OCI-LY1 (cell line): ENCODE data around the gene PCSK6.

Experiments
- H2AFZ ChIP-seq: fragments of 200-600 bp; sonication (generic), shearing (Covaris generic); 2 replicates; pipeline ENCODE4 v1.6.0; 2014; ENCODE audit warnings: antibody characterized with exemption, mild to moderate bottlenecking, low read length
- H3F3A ChIP-seq: fragments of 200-600 bp; sonication (generic), shearing (Covaris generic); 2 replicates; pipeline ENCODE4 v1.6.0; 2014; ENCODE audit warnings: mild to moderate bottlenecking, antibody characterized with exemption, low read length, moderate library complexity; ENCODE audit not compliant: insufficient read depth
- H3K27ac ChIP-seq: fragments of 200-600 bp; sonication (generic); 2 replicates; pipeline ENCODE4 v1.5.1; 2014; ENCODE audit warnings: low read length, mixed run types, mild to moderate bottlenecking, low read depth; ENCODE audit not compliant: poor library complexity, severe bottlenecking
- H3K27me3 ChIP-seq: fragments of 200-600 bp; sonication (generic); 2 replicates; pipeline ENCODE4 v1.6.0; 2014; ENCODE audit warnings: antibody characterized with exemption, mild to moderate bottlenecking, low read length, moderate library complexity; ENCODE audit not compliant: insufficient read depth
- H3K36me3 ChIP-seq: fragments of 200-600 bp; sonication (generic); 2 replicates; pipeline ENCODE4 v1.6.1; 2014; ENCODE audit warnings: mild to moderate bottlenecking, antibody characterized with exemption, low read length, moderate library complexity, mixed read lengths; ENCODE audit not compliant: insufficient read depth
- H3K4me1 ChIP-seq: fragments of 200-600 bp; sonication (generic); 2 replicates; pipeline ENCODE4 v1.5.1; 2014; ENCODE audit warnings: mild to moderate bottlenecking, low read length, moderate library complexity; ENCODE audit not compliant: insufficient read depth, severe bottlenecking
- H3K4me2 ChIP-seq: fragments of 200-600 bp; sonication (generic), shearing (Covaris generic); 2 replicates; pipeline ENCODE4 v1.6.1; 2014; ENCODE audit warnings: low read length
- H3K4me3 ChIP-seq: fragments of 200-600 bp; sonication (generic); 2 replicates; pipeline ENCODE4 v1.5.1; 2014; ENCODE audit warnings: low read length, low read depth, mild to moderate bottlenecking, mixed read lengths; ENCODE audit not compliant: poor library complexity, severe bottlenecking
- H3K79me2 ChIP-seq: fragments of 200-600 bp; shearing (Covaris generic); 2 replicates; pipeline ENCODE4 v1.6.1; 2016; ENCODE audit warnings: mixed run types, low read length, mixed read lengths; ENCODE audit not compliant: insufficient read depth
- H3K9ac ChIP-seq: fragments of 200-600 bp; sonication (generic), shearing (Covaris generic); 2 replicates; pipeline ENCODE4 v1.6.1; 2014; ENCODE audit warnings: mild to moderate bottlenecking, low read length, mixed read lengths
- H3K9me2 ChIP-seq: fragments of 200-600 bp; sonication (generic), shearing (Covaris generic); 2 replicates; pipeline ENCODE4 v1.6.1; 2014; ENCODE audit warnings: low read depth, mild to moderate bottlenecking, low read length, mixed read lengths
- H3K9me3 ChIP-seq: fragments of 200-600 bp; shearing (Covaris generic); 2 replicates; pipeline ENCODE4 v1.6.1; 2014; ENCODE audit warnings: low read length, mixed read lengths
- H4K20me1 ChIP-seq: fragments of 200-600 bp; sonication (generic), shearing (Covaris generic); 2 replicates; pipeline ENCODE4 v1.6.0; 2016; ENCODE audit warnings: mild to moderate bottlenecking, low read length; ENCODE audit not compliant: insufficient read depth
- EZH2 ChIP-seq: fragments of 200-600 bp; sonication (generic), shearing (Covaris generic); IDR thresholded peaks from 2 replicates; pipeline ENCODE4 v1.8.0; 2017; ENCODE audit warnings: borderline replicate concordance, mixed run types, mild to moderate bottlenecking, antibody characterized with exemption, low read length, moderate library complexity, mixed read lengths
- TF ChIP-seq, protein P1 (sequence below): fragments of 200-600 bp; sonication (generic), shearing (Covaris generic); IDR thresholded peaks from 2 replicates; pipeline ENCODE4 v1.5.1; 2017; ENCODE audit warnings: mild to moderate bottlenecking, antibody characterized with exemption, low read length, moderate library complexity, mixed read lengths

The PCSK6 gene

DNA sequence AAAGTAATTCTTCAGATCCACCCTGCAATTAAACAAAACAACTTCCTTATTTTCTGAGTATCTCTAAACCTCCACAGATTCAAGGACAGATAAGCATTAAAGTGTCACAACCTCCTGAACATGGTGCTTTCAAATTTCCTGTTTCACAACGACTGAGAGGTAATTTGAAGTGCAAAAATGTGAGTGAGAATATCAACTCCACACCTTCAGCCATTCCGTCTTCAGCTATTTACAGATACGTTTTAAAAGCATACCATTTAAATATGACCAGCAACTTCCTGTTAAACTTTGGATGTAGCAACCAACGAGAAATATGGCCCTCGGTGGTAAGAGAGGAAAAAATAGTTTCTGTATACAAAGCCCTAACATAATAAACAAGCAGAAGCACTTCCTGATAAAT, 32.1 kb upstream of the PCSK6 start:
- H3K9me2 ChIP-seq, result no peaks in the 10 kb centered on the region
- H3K4me2 ChIP-seq, result no peak overlapping the region
- peaks cover 5% of the 10 kb centered on the region for H3K9me3 ChIP-seq
- TF ChIP-seq EZH2, result no peak
- TF ChIP-seq, protein P1, sequence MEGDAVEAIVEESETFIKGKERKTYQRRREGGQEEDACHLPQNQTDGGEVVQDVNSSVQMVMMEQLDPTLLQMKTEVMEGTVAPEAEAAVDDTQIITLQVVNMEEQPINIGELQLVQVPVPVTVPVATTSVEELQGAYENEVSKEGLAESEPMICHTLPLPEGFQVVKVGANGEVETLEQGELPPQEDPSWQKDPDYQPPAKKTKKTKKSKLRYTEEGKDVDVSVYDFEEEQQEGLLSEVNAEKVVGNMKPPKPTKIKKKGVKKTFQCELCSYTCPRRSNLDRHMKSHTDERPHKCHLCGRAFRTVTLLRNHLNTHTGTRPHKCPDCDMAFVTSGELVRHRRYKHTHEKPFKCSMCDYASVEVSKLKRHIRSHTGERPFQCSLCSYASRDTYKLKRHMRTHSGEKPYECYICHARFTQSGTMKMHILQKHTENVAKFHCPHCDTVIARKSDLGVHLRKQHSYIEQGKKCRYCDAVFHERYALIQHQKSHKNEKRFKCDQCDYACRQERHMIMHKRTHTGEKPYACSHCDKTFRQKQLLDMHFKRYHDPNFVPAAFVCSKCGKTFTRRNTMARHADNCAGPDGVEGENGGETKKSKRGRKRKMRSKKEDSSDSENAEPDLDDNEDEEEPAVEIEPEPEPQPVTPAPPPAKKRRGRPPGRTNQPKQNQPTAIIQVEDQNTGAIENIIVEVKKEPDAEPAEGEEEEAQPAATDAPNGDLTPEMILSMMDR, result no peak
- H3K79me2 ChIP-seq, result no peaks in the 10 kb centered on the region
- H2AFZ ChIP-seq, result no peak overlapping the region
- no peaks in the 10 kb centered on the region for H3K36me3 ChIP-seq
- H4K20me1 ChIP-seq, result no peaks in the 10 kb centered on the region
- H3K9ac ChIP-seq, result no peak overlapping the region
- no peak overlapping the region for H3K27ac ChIP-seq
- no peaks in the 10 kb centered on the region for H3K27me3 ChIP-seq
- H3K4me1 ChIP-seq, result no peaks in the 10 kb centered on the region
- no peak overlapping the region for H3K4me3 ChIP-seq
- H3F3A ChIP-seq, result no peaks in the 10 kb centered on the region

DNA sequence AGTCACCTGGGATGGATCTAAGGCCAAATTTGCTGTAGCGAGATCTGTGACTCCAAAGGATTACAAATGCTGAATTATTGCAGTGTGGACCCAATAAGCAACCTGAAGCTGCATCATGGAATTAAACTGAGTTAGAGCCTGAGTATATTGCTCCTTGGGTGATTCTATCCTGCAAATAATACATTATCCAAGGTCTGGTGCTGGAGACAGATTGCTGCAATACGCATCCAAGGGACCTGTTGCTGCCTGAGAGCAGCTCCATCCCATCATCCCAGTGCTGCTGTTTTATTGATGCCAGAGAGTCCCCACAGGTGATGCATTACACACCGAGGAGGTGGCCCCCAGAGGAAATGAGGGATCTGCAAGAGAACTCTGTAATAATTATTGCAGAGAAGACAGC, 31.6 kb upstream of the PCSK6 start:
- H3K4me1 ChIP-seq, result no peaks in the 10 kb centered on the region
- no peak overlapping the region for H2AFZ ChIP-seq

DNA sequence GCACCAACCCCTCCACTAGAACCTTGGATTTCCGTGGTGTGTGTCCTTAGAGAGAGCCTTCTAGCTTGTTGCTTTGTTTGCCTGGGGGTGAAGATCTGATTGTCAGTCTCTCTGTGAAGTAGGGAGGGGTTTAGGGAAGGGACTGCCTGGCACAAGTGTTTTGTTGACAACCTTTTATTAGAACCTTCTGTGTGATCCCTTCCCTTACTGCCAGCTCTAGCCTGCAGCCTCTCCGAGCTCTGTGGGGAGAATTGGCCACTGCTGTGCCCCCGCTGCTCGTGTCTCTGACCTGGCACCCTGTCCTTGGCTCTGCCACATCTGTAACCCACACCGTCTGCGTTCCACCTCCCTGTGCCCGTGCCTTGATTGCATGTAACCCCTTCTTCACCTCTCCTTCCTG, 30.9 kb upstream of the PCSK6 start:
- H3K4me2 ChIP-seq, result no peak overlapping the region
- no peak overlapping the region for H3K4me3 ChIP-seq
- H3K4me1 ChIP-seq, result no peaks in the 10 kb centered on the region
- H3F3A ChIP-seq, result no peaks in the 10 kb centered on the region
- H3K27me3 ChIP-seq, result no peaks in the 10 kb centered on the region
- no peaks in the 10 kb centered on the region for H3K9me2 ChIP-seq
- H3K27ac ChIP-seq, result no peak overlapping the region
- no peak overlapping the region for H2AFZ ChIP-seq
- TF ChIP-seq, protein P1, result no peak
- no peak for TF ChIP-seq EZH2
- no peak overlapping the region for H3K9ac ChIP-seq
- H3K36me3 ChIP-seq, result no peaks in the 10 kb centered on the region
- peaks cover 5% of the 10 kb centered on the region for H3K9me3 ChIP-seq
- H3K79me2 ChIP-seq, result no peaks in the 10 kb centered on the region
- no peaks in the 10 kb centered on the region for H4K20me1 ChIP-seq

More for the DNA sequence above, 31.6 kb upstream of the PCSK6 start:
- Histone ChIP-seq H3K27ac (no peak overlapping the region), H3F3A (no peaks in the 10 kb centered on the region), H3K27me3 (no peaks in the 10 kb centered on the region), H3K9me3 (peaks cover 5% of the 10 kb centered on the region), H3K4me3 (no peak overlapping the region), H3K36me3 (no peaks in the 10 kb centered on the region), H3K9ac (no peak overlapping the region), H4K20me1 (no peaks in the 10 kb centered on the region), H3K9me2 (no peaks in the 10 kb centered on the region), H3K79me2 (no peaks in the 10 kb centered on the region), H3K4me2 (no peak overlapping the region)
- TF ChIP-seq, protein P1, result no peak
- TF ChIP-seq EZH2, result no peak
